Lung (tissue), 12 donors: ENCODE data around the gene EPHB1. TPM values are rescaled to one million over a fixed set of nuclear protein-coding genes. Genes with fewer than 3 reads are reported as not detected.
"Not testable (repeated sequence)": the region's sequence is repeated elsewhere in the genome, so short reads cannot be mapped to it uniquely, and the experiment has no call there.

Experiments
- ATAC-seq: fragments of 200-7000 bp; cut with Tn5 transposase; one replicate; pipeline ENCODE4 v1.9.1; 2020; ENCODE audit warnings: moderate number of reproducible peaks; ENCODE audit not compliant: insufficient read depth, low FRiP score
- DNase-seq, 3 donors: peaks; one replicate each; pipeline ENCODE4 v3.0.0-alpha.2; 2013 to 2017
- H3K27ac ChIP-seq, 2 donors: one replicate each; pipeline ENCODE4 v1.5.1; 2013; ENCODE audit warnings: mild to moderate bottlenecking in 2 of 2, moderate library complexity in 2 of 2, control low read depth in 1 of 2, inconsistent platforms in 1 of 2, low read depth in 1 of 2, low read length in 1 of 2
- H3K27me3 ChIP-seq, 3 donors: one replicate each; pipeline ENCODE4 v1.5.1; 2013; ENCODE audit warnings: low read length in 2 of 3; ENCODE audit not compliant: control insufficient read depth in 3 of 3, insufficient read depth in 3 of 3
- H3K36me3 ChIP-seq, 4 donors: one replicate each; pipeline ENCODE4 v1.5.1; 2013; ENCODE audit warnings: low read length in 4 of 4, mild to moderate bottlenecking in 1 of 4, moderate library complexity in 1 of 4; ENCODE audit not compliant: control insufficient read depth in 4 of 4, insufficient read depth in 4 of 4
- H3K4me1 ChIP-seq, 5 donors: one replicate each; pipeline ENCODE4 v1.5.1; 2013; ENCODE audit warnings: low read length in 5 of 5, mild to moderate bottlenecking in 2 of 5, moderate library complexity in 1 of 5; ENCODE audit not compliant: control insufficient read depth in 5 of 5, insufficient read depth in 5 of 5
- H3K4me3 ChIP-seq: one replicate; pipeline ENCODE4 v1.5.1; 2013; ENCODE audit warnings: mild to moderate bottlenecking, control low read depth, moderate library complexity
- H3K9ac ChIP-seq, 2 donors: one replicate each; pipeline ENCODE4 v1.5.1; 2013; ENCODE audit warnings: low read length in 2 of 2, control low read depth in 1 of 2; ENCODE audit not compliant: insufficient read depth in 1 of 2
- H3K9me3 ChIP-seq, 4 donors: one replicate each; pipeline ENCODE4 v1.5.1; 2013; ENCODE audit warnings: low read length in 3 of 4, mild to moderate bottlenecking in 1 of 4, moderate library complexity in 1 of 4; ENCODE audit not compliant: control insufficient read depth in 4 of 4, insufficient read depth in 3 of 4
- WGBS, 2 donors: extraction: QIAGEN DNeasy Blood & Tissue Kit; methylation state at CpG; one replicate each; pipeline ENCODE4 v1.1.7; 2013; 5-methylcytosine and 5-hydroxymethylcytosine counted together
- polyA plus RNA-seq, 2 donors: library from polyadenylated mRNA; stranded (reverse); fragments of 200-250 nt; gene quantifications; one replicate each; pipeline ENCODE4 v1.2.1, GENCODE V29; 2013
- total RNA-seq, 2 donors: library from RNA; depleted of rRNA in 1 of 2; stranded (reverse); fragments of >200 nt in 1 of 2; gene quantifications; one replicate each; pipeline ENCODE4 v1.2.1, GENCODE V29; 2014 to 2021
- TF ChIP-seq, protein P1 (sequence below): IDR thresholded peaks from 2 replicates; pipeline ENCODE4 v1.5.1; 2012; ENCODE audit warnings: mild to moderate bottlenecking; ENCODE audit errors: control extremely low read depth, extremely low read depth
- donor health status: control.
- donor health status: control.
- donor health status: Bipolar disorder and iron deficiency.
- donor health status: healthy.
- donor health status: DM: yes; HTN: yes; CAD: no.

The EPHB1 gene
- total and polyA plus RNA-seq, 4 donors = 0.30 to 6.3 (median 2.1) TPM

DNA sequence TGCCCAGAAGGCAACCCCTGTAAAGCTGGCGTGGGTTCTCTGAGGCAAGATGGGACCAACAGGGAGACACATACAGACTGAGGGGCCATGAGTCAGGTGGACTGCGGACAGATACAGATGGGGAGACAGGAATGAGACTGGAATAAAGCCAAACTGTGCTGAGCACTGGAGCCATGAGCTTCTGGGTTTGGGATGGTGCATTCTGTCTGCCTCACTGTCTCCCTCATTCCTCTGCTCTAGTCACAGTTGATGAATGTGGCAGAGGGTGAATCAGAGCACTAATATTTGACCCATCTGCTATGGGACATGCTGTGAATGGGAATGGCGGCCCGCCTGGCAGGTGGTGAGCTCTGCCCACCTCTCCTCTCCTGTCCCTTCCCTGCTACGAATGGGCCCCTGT, 262.9 kb downstream of the EPHB1 start:
- Histone ChIP-seq H3K36me3 (no peaks in the 10 kb centered on the region), H3K9ac (no peak overlapping the region), H3K27ac (no peak overlapping the region), H3K27me3 (no peaks in the 10 kb centered on the region), H3K9me3 (peaks cover 0 to 2% (median 0%) of the 10 kb centered on the region in 4 donors), H3K4me1 (no peaks in the 10 kb centered on the region), H3K4me3 (no peak overlapping the region)
- DNase-seq = no peak
- TF ChIP-seq, protein P1, sequence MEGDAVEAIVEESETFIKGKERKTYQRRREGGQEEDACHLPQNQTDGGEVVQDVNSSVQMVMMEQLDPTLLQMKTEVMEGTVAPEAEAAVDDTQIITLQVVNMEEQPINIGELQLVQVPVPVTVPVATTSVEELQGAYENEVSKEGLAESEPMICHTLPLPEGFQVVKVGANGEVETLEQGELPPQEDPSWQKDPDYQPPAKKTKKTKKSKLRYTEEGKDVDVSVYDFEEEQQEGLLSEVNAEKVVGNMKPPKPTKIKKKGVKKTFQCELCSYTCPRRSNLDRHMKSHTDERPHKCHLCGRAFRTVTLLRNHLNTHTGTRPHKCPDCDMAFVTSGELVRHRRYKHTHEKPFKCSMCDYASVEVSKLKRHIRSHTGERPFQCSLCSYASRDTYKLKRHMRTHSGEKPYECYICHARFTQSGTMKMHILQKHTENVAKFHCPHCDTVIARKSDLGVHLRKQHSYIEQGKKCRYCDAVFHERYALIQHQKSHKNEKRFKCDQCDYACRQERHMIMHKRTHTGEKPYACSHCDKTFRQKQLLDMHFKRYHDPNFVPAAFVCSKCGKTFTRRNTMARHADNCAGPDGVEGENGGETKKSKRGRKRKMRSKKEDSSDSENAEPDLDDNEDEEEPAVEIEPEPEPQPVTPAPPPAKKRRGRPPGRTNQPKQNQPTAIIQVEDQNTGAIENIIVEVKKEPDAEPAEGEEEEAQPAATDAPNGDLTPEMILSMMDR = no peak
- ATAC-seq = no peak
- WGBS, 2 donors = 85 to 98% methylated on average over 5 of the region's 5 CpGs

DNA sequence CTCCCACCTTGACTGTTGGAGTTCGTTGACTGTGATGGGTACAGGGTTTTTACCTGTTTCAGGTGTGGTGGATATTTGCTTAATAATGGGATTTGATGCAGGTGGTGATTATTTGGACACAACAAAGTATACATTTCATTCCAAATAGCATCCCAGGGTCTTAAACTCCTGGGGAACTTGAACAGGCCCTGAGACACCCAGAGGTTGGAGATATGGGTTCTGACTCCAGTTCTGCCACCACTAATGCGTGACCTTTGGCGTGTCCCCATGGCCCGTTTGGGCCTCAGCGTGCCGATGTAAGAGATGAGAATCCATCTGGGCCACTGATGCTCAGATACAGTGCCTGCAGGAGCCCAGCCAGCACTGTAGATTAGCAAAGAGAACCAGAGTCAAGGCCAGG, 264.5 kb downstream of the EPHB1 start:
- 81 to 83% methylated on average over 6 of the region's 6 CpGs for WGBS, 2 donors
- Histone ChIP-seq H3K36me3 (no peaks in the 10 kb centered on the region), H3K27ac (no peak overlapping the region), H3K4me3 (no peak overlapping the region), H3K4me1 (no peaks in the 10 kb centered on the region), H3K9me3 (peaks cover 0 to 4% (median 0%) of the 10 kb centered on the region in 4 donors), H3K9ac (no peak overlapping the region), H3K27me3 (no peaks in the 10 kb centered on the region)
- DNase-seq (no peak), ATAC-seq (no peak)
- TF ChIP-seq, protein P1 = no peak

GRCh38 chr3:135066844-135067727, 272.0 kb downstream of the EPHB1 start:
- H3K9ac ChIP-seq, H3K27ac ChIP-seq, H3K36me3 ChIP-seq, H3K27me3 ChIP-seq, H3K4me3 ChIP-seq, ATAC-seq, H3K9me3 ChIP-seq, H3K4me1 ChIP-seq: not testable (repeated sequence)
- whole genome bisulfite sequencing, 2 donors = 64 to 69% methylated on average over 5 of the region's 5 CpGs
- DNase-seq = peak in 1 of 3 donors; percentile 23

DNA sequence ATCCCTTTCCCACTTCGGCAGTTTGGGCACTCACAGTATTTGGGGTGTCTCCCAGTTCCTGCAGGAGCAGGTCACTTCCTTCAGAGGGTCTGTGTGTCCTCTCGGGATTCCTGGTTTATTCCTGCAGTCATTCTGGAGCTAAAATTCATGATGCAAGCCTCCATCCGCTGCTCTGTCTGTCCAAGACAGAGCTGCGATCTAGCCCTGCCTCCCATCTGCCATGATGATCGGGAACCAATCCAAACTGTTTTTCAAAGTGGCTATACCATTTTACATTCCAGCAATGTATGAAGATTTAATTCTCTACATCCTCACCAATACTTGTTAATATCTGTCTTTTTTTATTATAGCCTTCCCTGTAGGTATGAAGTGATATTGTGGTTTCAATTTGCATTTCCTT, 273.0 kb downstream of the EPHB1 start:
- H3K4me1 ChIP-seq = no peaks in the 10 kb centered on the region
- 91 to 92% methylated on average over 5 of the region's 5 CpGs for WGBS, 2 donors
- DNase-seq (no peak), ATAC-seq (no peak)
- H3K27ac ChIP-seq = no peak overlapping the region
- H3K4me3 ChIP-seq = no peak overlapping the region
- no peaks in the 10 kb centered on the region for H3K36me3 ChIP-seq
- H3K27me3 ChIP-seq = no peaks in the 10 kb centered on the region
- H3K9ac ChIP-seq = no peak overlapping the region
- H3K9me3 ChIP-seq = peaks cover 0 to 5% (median 1%) of the 10 kb centered on the region in 4 donors
- TF ChIP-seq, protein P1 = no peak
